Pons (tissue), 1 donor: ENCODE measurements around the gene TRPM8.

Experiments used
- DNase-seq: peaks from one replicate; pipeline ENCODE4 v3.0.0-alpha.2; 2016; ENCODE audit warnings: low spot score

The TRPM8 gene

GRCh38 chr2:234002281-234002680, 85.1 kb downstream of the TRPM8 start:
- no peak for DNase-seq

- no peak for DNase-seq
Measured at GRCh38 chr2:234003972-234004617, 86.9 kb downstream of the TRPM8 start.

- no peak for DNase-seq
Measured at GRCh38 chr2:234005126-234005525, 88.0 kb downstream of the TRPM8 start.

GRCh38 chr2:234006501-234006900, 89.3 kb downstream of the TRPM8 start:
- DNase-seq = no peak

- DNase-seq = no peak
Measured at GRCh38 chr2:234014427-234014826, 97.3 kb downstream of the TRPM8 start.

GRCh38 chr2:234015861-234016260, 98.7 kb downstream of the TRPM8 start:
- DNase-seq = no peak

- DNase-seq = no peak
Measured at GRCh38 chr2:234019896-234020295, 102.7 kb downstream of the TRPM8 start.

GRCh38 chr2:234020332-234020731, 103.2 kb downstream of the TRPM8 start:
- DNase-seq = no peak

- DNase-seq = no peak
Measured at GRCh38 chr2:234022424-234022823, 105.3 kb downstream of the TRPM8 start.

- no peak for DNase-seq
Measured at GRCh38 chr2:234024304-234024703, 107.1 kb downstream of the TRPM8 start.

GRCh38 chr2:234025466-234025865, 108.3 kb downstream of the TRPM8 start:
- peak; percentile 8 for DNase-seq

GRCh38 chr2:234025891-234026401, 108.8 kb downstream of the TRPM8 start:
- no peak for DNase-seq

GRCh38 chr2:234026693-234027254, 109.6 kb downstream of the TRPM8 start:
- no peak for DNase-seq

- DNase-seq = no peak
Measured at GRCh38 chr2:234027641-234028040, 110.5 kb downstream of the TRPM8 start.

GRCh38 chr2:234029150-234029733, 112.1 kb downstream of the TRPM8 start:
- no peak for DNase-seq

GRCh38 chr2:234031207-234031606, 114.0 kb downstream of the TRPM8 start:
- no peak for DNase-seq

GRCh38 chr2:234032279-234032856, 115.2 kb downstream of the TRPM8 start:
- no peak for DNase-seq

GRCh38 chr2:234033174-234033573, 116.0 kb downstream of the TRPM8 start:
- DNase-seq = no peak

GRCh38 chr2:234033885-234034284, 116.7 kb downstream of the TRPM8 start:
- no peak for DNase-seq

GRCh38 chr2:234038076-234038802, 121.1 kb downstream of the TRPM8 start:
- no peak for DNase-seq

GRCh38 chr2:234044157-234044556, 127.0 kb downstream of the TRPM8 start:
- no peak for DNase-seq

GRCh38 chr2:234046521-234046920, 129.3 kb downstream of the TRPM8 start:
- no peak for DNase-seq
